ENCODE data around the gene TRIM34.

Gene TRIM34

DNA sequence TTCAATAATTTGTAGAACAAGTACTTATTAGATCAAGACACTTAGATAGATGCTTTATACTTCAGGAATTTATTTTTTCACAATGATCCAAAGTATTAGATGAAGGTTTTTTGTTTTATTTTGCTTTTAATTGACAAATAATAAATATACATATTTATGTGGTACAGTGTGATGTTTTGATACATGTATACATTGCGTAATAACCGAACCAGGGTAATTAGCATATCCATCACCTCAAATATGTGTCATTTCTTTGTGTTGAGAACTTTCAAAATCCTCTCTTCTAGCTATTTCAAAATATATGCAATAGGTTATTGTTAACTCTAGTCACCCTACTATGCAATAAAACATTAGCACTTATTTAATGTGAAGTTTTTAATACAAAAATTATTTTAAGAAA lies 38.7 kb downstream of the TRIM34 start:
- no peak overlapping the region for H3K4me3 ChIP-seq (ENCODE audit: low read depth in 1 of 2, low read length in 1 of 2)
- no peak overlapping the region for H3K27ac ChIP-seq
- no peaks in the 10 kb centered on the region for H3K9me3 ChIP-seq
- TF ChIP-seq, protein P1, sequence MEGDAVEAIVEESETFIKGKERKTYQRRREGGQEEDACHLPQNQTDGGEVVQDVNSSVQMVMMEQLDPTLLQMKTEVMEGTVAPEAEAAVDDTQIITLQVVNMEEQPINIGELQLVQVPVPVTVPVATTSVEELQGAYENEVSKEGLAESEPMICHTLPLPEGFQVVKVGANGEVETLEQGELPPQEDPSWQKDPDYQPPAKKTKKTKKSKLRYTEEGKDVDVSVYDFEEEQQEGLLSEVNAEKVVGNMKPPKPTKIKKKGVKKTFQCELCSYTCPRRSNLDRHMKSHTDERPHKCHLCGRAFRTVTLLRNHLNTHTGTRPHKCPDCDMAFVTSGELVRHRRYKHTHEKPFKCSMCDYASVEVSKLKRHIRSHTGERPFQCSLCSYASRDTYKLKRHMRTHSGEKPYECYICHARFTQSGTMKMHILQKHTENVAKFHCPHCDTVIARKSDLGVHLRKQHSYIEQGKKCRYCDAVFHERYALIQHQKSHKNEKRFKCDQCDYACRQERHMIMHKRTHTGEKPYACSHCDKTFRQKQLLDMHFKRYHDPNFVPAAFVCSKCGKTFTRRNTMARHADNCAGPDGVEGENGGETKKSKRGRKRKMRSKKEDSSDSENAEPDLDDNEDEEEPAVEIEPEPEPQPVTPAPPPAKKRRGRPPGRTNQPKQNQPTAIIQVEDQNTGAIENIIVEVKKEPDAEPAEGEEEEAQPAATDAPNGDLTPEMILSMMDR (IDR thresholded peaks at IDR 0.05) = no peak
- peaks cover 44% of the 10 kb centered on the region for H3K36me3 ChIP-seq
- H3K27me3 ChIP-seq = no peaks in the 10 kb centered on the region
- no peaks in the 10 kb centered on the region for H3K4me1 ChIP-seq (ENCODE audit: control insufficient read depth in 1 of 2, insufficient read depth in 1 of 2, low read depth in 1 of 2, low read length in 1 of 2)

DNA sequence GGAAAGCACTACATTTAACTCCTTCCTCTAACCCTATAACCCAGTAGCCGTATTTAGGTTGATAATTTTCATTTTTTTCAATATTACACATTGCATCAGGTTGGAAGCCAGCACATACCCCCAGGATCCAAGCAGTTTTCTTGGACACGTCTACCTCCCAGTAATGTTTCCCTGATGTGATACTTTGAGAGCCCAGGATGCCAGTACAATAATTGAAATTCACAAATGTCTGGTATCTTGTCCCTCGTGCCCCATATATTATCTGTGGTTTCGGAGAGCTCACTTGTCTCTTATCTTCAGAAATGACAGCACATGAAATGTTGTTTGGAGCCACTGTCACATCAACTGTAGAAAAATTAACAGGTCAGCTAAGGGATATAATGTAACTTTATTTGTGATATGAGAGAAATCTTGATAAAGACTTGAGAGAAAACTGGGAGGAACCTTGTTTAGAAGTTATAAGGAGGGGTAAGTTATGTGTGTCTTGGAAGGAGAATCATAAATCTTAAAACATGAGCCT lies 40.3 kb downstream of the TRIM34 start:
- Histone ChIP-seq H3K27me3 (no peaks in the 10 kb centered on the region), H3K27ac (no peak overlapping the region), H3K9me3 (no peaks in the 10 kb centered on the region), H3K4me1 (ENCODE audit: control insufficient read depth in 1 of 2, insufficient read depth in 1 of 2, low read depth in 1 of 2, low read length in 1 of 2) (no peaks in the 10 kb centered on the region), H3K4me3 (ENCODE audit: low read depth in 1 of 2, low read length in 1 of 2) (no peak overlapping the region), H3K36me3 (peaks cover 56% of the 10 kb centered on the region)
- TF ChIP-seq, protein P1 (IDR thresholded peaks at IDR 0.05) = no peak

DNA sequence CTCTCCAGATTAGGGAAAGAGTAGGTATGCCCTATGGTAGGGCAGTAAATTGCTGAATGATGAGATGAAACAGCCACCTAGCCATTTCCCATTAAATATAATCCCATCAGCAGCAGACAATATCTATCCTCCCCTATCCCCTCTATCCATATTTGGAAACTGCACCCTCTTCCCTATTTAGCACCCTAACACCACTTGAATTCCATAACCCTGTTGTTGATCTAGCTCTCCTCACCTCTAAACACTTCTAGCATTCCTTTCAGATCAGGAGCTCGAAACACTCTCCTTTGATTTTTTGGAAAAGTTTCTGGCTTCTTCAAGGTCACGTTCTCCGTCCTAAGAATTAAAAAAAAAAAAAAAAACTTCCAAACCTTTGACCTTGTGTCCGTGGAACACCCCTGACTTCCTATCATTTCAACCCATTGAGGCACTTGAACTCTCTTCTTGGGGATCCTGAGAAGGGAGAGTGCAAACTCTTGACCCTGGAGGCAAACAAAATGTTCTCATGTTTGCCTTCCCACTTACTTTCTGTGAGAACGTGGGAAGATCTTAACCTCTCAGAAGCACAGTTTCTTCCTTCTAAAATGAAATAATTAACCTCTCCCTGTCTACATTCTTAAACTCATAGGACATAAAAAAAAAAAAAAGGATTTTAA lies 41.1 kb downstream of the TRIM34 start:
- TF ChIP-seq, protein P1 (IDR thresholded peaks at IDR 0.05) = no peak
- H3K36me3 ChIP-seq = peaks cover 62% of the 10 kb centered on the region

DNA sequence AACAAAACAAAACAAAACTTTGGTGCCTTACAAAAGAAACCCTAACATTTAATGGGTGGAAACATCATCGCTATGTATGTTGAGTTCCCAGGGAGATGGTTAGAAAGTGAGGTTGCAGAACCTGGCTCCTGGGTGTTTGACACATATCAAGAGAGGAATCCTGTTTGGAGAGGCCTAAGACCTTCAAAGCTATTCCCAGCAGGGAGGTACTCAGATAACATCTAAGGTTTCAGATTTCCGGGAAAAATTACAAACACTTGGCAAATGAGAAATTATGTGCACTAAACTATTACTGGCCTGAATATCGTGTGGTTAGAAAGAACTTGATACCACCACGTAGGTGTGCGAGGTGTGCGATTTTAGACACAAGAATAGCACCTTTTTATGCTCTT lies 41.6 kb downstream of the TRIM34 start:
- Histone ChIP-seq H3K9me3 (no peaks in the 10 kb centered on the region), H3K4me3 (ENCODE audit: low read depth in 1 of 2, low read length in 1 of 2) (no peak overlapping the region), H3K27me3 (no peaks in the 10 kb centered on the region), H3K36me3 (peaks cover 64% of the 10 kb centered on the region), H3K4me1 (ENCODE audit: control insufficient read depth in 1 of 2, insufficient read depth in 1 of 2, low read depth in 1 of 2, low read length in 1 of 2) (no peaks in the 10 kb centered on the region), H3K27ac (no peak overlapping the region)
- TF ChIP-seq, protein P1 (IDR thresholded peaks at IDR 0.05) = no peak

More for the DNA sequence above, 41.1 kb downstream of the TRIM34 start:
- no peak overlapping the region for H3K4me3 ChIP-seq (ENCODE audit: low read depth in 1 of 2, low read length in 1 of 2)
- no peaks in the 10 kb centered on the region for H3K4me1 ChIP-seq (ENCODE audit: control insufficient read depth in 1 of 2, insufficient read depth in 1 of 2, low read depth in 1 of 2, low read length in 1 of 2)
- no peak overlapping the region for H3K27ac ChIP-seq
- no peaks in the 10 kb centered on the region for H3K27me3 ChIP-seq
- H3K9me3 ChIP-seq = no peaks in the 10 kb centered on the region

DNA sequence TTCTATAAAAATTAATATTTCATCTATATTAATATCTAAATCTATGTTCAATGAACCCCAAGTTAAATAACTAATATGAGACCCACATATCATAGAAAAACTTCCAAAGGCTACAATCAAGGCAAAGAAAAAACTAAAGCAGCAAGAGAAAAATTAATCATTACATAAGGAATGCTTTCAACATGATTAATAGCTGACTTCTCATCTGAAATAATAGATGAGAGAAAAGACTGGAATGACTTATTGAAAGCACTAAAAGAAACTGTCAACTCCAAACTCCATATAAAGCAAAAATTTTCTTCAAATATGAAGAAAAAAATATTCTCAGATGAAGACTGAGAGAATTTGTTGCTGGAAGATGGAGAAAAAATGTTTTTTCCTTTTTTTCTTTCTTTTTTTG lies 47.0 kb downstream of the TRIM34 start:
- Histone ChIP-seq H3K9me3 (no peaks in the 10 kb centered on the region), H3K4me1 (ENCODE audit: control insufficient read depth in 1 of 2, insufficient read depth in 1 of 2, low read depth in 1 of 2, low read length in 1 of 2) (no peaks in the 10 kb centered on the region), H3K27ac (no peak overlapping the region), H3K4me3 (ENCODE audit: low read depth in 1 of 2, low read length in 1 of 2) (no peak overlapping the region), H3K27me3 (no peaks in the 10 kb centered on the region), H3K36me3 (peaks cover 32% of the 10 kb centered on the region)
- TF ChIP-seq, protein P1 (IDR thresholded peaks at IDR 0.05) = no peak
